ENCODE results near the gene DOCK7. TPM values are rescaled to one million over a fixed set of nuclear protein-coding genes. Genes with fewer than 3 reads are reported as not detected.

DOCK7 gene
- total RNA-seq, 1 experiment from 2014 or later = 57.2 TPM

DNA sequence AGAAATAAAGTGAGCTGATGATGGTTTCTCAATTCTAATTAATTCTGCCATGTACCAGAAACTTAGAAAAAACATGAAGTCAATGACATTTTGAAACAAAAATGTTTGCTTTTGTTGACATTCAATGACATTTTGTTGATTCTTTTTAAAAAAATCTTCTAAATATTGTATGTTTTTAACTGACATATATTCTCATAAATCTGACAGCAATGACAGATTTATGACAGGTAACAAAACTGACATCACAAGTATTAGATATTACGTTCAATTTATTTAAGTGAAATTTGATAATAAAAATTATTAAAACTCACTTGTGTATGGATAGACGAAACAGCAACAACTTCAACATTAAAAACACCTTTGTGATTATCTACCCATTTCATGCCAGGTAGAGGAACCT lies 126.9 kb downstream of the DOCK7 start:
- no peak overlapping the region for H3K27ac ChIP-seq (ENCODE audit: low read length)
- POLR2A ChIA-PET = no interaction called here
- BruUV-seq (replicated peaks) = no TSS peak
- in situ Hi-C loops (cut with HindIII; ENCODE audit: low pct_unique_long_range_greater_than_20kb, low sequenced_read_pairs) (no loop called here), intact Hi-C loops (cut with micrococcal nuclease; ENCODE audit: unreplicated experiment) (no loop called here)
- H3K4me3 ChIP-seq (ENCODE audit: low read depth in 2 of 2, low read length in 2 of 2) = no peak overlapping the region
- TF ChIP-seq REST (IDR thresholded peaks at IDR 0.05; ENCODE audit: insufficient read depth in 1 of 2, low read depth in 2 of 2, low read length in 1 of 2) = no peak
- TF ChIP-seq SIN3A (IDR thresholded peaks at IDR 0.05; ENCODE audit: borderline replicate concordance, insufficient read depth, low read depth, low read length) = no peak
- no peak for TF ChIP-seq TCF7L2 (IDR thresholded peaks at IDR 0.05; ENCODE audit: low read depth, low read length)
- TF ChIP-seq POLR2AphosphoS5 (IDR thresholded peaks at IDR 0.05; ENCODE audit: low read depth, low read length) = no peak
- TF ChIP-seq CTCF (IDR thresholded peaks at IDR 0.05) = no peak
- DNase-seq (ENCODE audit: low read depth, low spot score) = no peak
- ATAC-seq = no peak
- CTCF ChIA-PET = no interaction called here
- no peaks in the 10 kb centered on the region for H3K4me1 ChIP-seq (ENCODE audit: control insufficient read depth, insufficient read depth, low read length)
- H3K36me3 ChIP-seq (ENCODE audit: control insufficient read depth, insufficient read depth, low read length) = no peaks in the 10 kb centered on the region; the same call in 1 of the 2 replicates
- no peaks in the 10 kb centered on the region for H3K9me3 ChIP-seq (ENCODE audit: control insufficient read depth, insufficient read depth, low read depth, low read length)
- no peaks in the 10 kb centered on the region for H3K27me3 ChIP-seq (ENCODE audit: control insufficient read depth, insufficient read depth, low read length)

DNA sequence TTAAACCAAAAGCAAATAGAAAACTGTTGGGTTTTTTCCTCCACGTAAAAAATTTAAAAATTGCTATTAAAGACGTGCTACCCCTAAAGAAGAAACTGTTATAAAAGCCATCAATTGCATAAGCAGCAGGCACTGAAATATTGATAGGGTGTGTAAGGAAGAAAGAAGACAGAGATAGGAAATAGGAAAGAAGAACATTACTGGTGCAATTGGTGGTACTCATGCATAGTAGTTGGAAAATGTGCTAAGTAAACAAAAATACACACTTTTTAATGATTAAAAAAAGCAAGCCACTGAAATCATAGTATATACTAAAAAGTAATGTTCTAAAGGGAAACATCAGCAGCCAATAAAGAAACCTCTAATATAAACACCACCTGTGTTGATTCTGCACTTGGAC lies 143.6 kb downstream of the DOCK7 start:
- TF ChIP-seq TCF7L2 (IDR thresholded peaks at IDR 0.05; ENCODE audit: low read depth, low read length) (no peak), SIN3A (IDR thresholded peaks at IDR 0.05; ENCODE audit: borderline replicate concordance, insufficient read depth, low read depth, low read length) (no peak)
- POLR2A ChIA-PET = no interaction called here

DNA sequence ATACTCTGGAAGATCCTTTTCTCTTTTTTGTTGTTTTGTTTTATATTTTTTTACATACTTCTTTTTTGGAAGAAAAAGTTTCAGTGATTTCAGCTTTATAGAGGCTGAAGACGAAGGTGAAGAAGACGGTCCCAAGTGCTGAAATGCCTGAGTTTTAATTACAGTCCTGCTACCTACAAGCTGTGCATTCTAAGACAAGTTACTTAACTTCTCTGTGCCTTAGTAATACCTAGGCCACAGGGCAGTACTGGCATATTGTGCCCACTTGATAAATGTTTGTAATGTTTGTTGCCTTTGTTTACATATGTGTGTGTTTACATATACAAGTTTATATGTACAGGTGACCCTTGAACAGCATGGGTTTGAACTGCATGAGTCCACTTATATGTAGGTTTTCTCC lies 147.1 kb downstream of the DOCK7 start:
- CTCF ChIA-PET = no interaction called here
- DNase-seq (ENCODE audit: low read depth, low spot score) (no peak), ATAC-seq (no peak)
- POLR2A ChIA-PET = no interaction called here
- Histone ChIP-seq H3K4me3 (ENCODE audit: low read depth in 2 of 2, low read length in 2 of 2) (no peak overlapping the region), H3K27ac (ENCODE audit: low read length) (no peak overlapping the region), H3K36me3 (ENCODE audit: control insufficient read depth, insufficient read depth, low read length) (peaks cover 2% of the 10 kb centered on the region; the same call in 1 of the 2 replicates), H3K9me3 (ENCODE audit: control insufficient read depth, insufficient read depth, low read depth, low read length) (no peaks in the 10 kb centered on the region), H3K27me3 (ENCODE audit: control insufficient read depth, insufficient read depth, low read length) (no peaks in the 10 kb centered on the region), H3K4me1 (ENCODE audit: control insufficient read depth, insufficient read depth, low read length) (no peaks in the 10 kb centered on the region)
- no peak for TF ChIP-seq CTCF (IDR thresholded peaks at IDR 0.05)
- no peak for TF ChIP-seq REST (IDR thresholded peaks at IDR 0.05; ENCODE audit: insufficient read depth in 1 of 2, low read depth in 2 of 2, low read length in 1 of 2)
- TF ChIP-seq TCF7L2 (IDR thresholded peaks at IDR 0.05; ENCODE audit: low read depth, low read length) = no peak
- TF ChIP-seq POLR2AphosphoS5 (IDR thresholded peaks at IDR 0.05; ENCODE audit: low read depth, low read length) = no peak
- TF ChIP-seq SIN3A (IDR thresholded peaks at IDR 0.05; ENCODE audit: borderline replicate concordance, insufficient read depth, low read depth, low read length) = no peak
- no TSS peak for BruUV-seq (replicated peaks)
- intact Hi-C loops (cut with micrococcal nuclease; ENCODE audit: unreplicated experiment) = no loop called here
- in situ Hi-C loops (cut with HindIII; ENCODE audit: low pct_unique_long_range_greater_than_20kb, low sequenced_read_pairs) = no loop called here

More for the DNA sequence above, 143.6 kb downstream of the DOCK7 start:
- Histone ChIP-seq H3K36me3 (ENCODE audit: control insufficient read depth, insufficient read depth, low read length) (no peaks in the 10 kb centered on the region; the same call in 1 of the 2 replicates), H3K4me3 (ENCODE audit: low read depth in 2 of 2, low read length in 2 of 2) (no peak overlapping the region), H3K9me3 (ENCODE audit: control insufficient read depth, insufficient read depth, low read depth, low read length) (no peaks in the 10 kb centered on the region), H3K4me1 (ENCODE audit: control insufficient read depth, insufficient read depth, low read length) (no peaks in the 10 kb centered on the region), H3K27ac (ENCODE audit: low read length) (no peak overlapping the region), H3K27me3 (ENCODE audit: control insufficient read depth, insufficient read depth, low read length) (no peaks in the 10 kb centered on the region)
- BruUV-seq (replicated peaks) = no TSS peak
- CTCF ChIA-PET = no interaction called here
- intact Hi-C loops (cut with micrococcal nuclease; ENCODE audit: unreplicated experiment) = no loop called here
- ATAC-seq (no peak), DNase-seq (ENCODE audit: low read depth, low spot score) (no peak)
- in situ Hi-C loops (cut with HindIII; ENCODE audit: low pct_unique_long_range_greater_than_20kb, low sequenced_read_pairs) = no loop called here
